Left ventricle myocardium inferior (tissue), 1 donor: ENCODE measurements around the gene TNS3. TPM values are rescaled to one million over a fixed set of nuclear protein-coding genes. Genes with fewer than 3 reads are reported as not detected.

Experiments used
- DNase-seq: peaks from one replicate; pipeline ENCODE4 v3.0.0-alpha.2; 2020
- H3K27ac ChIP-seq: fragments of 200-600 bp; replicated peaks from 2 replicates; pipeline ENCODE4 v1.8.0; 2021
- H3K27me3 ChIP-seq: fragments of 200-600 bp; 2 replicates; pipeline ENCODE4 v1.8.0; 2021; ENCODE audit warnings: low read depth
- H3K36me3 ChIP-seq: fragments of 200-600 bp; 2 replicates; pipeline ENCODE4 v1.8.0; 2021
- H3K4me1 ChIP-seq: fragments of 200-600 bp; 2 replicates; pipeline ENCODE4 v1.8.0; 2021
- H3K4me3 ChIP-seq: fragments of 200-600 bp; 2 replicates; pipeline ENCODE4 v1.8.0; 2021; ENCODE audit warnings: mild to moderate bottlenecking, moderate library complexity
- H3K9me3 ChIP-seq: fragments of 200-600 bp; replicated peaks from 2 replicates; pipeline ENCODE4 v1.8.0; 2021
- CTCF ChIP-seq: fragments of 200-600 bp; IDR thresholded peaks from 2 replicates; pipeline ENCODE4 v1.8.0; 2021; ENCODE audit warnings: antibody characterized with exemption, mild to moderate bottlenecking, borderline replicate concordance
- intact Hi-C: fragments of 100-400 bp; cut with micrococcal nuclease; formaldehyde crosslinking; loops from one replicate; pipeline ENCODE4 v1.11.0; 2022
- total RNA-seq: library from RNA; stranded (reverse); fragmentation: NEBNext Ultra II Directional; extraction: Animal tissue kit (Norgen Biotek cat#: 25700); gene quantifications from one replicate; pipeline ENCODE4 v1.2.1, GENCODE V29; 2021
- donor health status: DM: no; HTN: yes; CAD: no; lungs with severe emphysema.

The TNS3 gene
- total RNA-seq, 1 donor from 2014 or later = 40.6 TPM

GRCh38 chr7:47449810-47450590, 131.9 kb downstream of the TNS3 start:
- peak overlapping the region; percentile 87 for H3K27ac ChIP-seq
- H3K9me3 ChIP-seq = no peaks in the 10 kb centered on the region
- TF ChIP-seq CTCF = no peak
- H3K36me3 ChIP-seq = no peaks in the 10 kb centered on the region
- intact Hi-C loops = loop anchor here (10.0 kb wide), 1 partner anchor 345 kb away; no protein-coding TSS in a partner anchor
- H3K27me3 ChIP-seq = no peaks in the 10 kb centered on the region
- no peak for DNase-seq
- H3K4me1 ChIP-seq = peaks cover 80% of the 10 kb centered on the region
- no peak overlapping the region for H3K4me3 ChIP-seq

- Histone ChIP-seq H3K4me3 (no peak overlapping the region), H3K9me3 (no peaks in the 10 kb centered on the region), H3K36me3 (no peaks in the 10 kb centered on the region), H3K27ac (no peak overlapping the region), H3K27me3 (no peaks in the 10 kb centered on the region), H3K4me1 (peaks cover 79% of the 10 kb centered on the region)
- intact Hi-C loops = loop anchor here (10.0 kb wide), 1 partner anchor 346 kb away; no protein-coding TSS in a partner anchor
- DNase-seq = no peak
- TF ChIP-seq CTCF = no peak
Observed at GRCh38 chr7:47448971-47449370, 132.9 kb downstream of the TNS3 start.

- DNase-seq = no peak
- TF ChIP-seq CTCF = no peak
- Histone ChIP-seq H3K4me1 (peaks cover 72% of the 10 kb centered on the region), H3K27me3 (no peaks in the 10 kb centered on the region), H3K9me3 (no peaks in the 10 kb centered on the region), H3K36me3 (no peaks in the 10 kb centered on the region), H3K27ac (peak overlapping the region; percentile 30), H3K4me3 (no peak overlapping the region)
- intact Hi-C loops = loop anchor here (10.0 kb wide), 1 partner anchor 347 kb away; no protein-coding TSS in a partner anchor
Observed at GRCh38 chr7:47447621-47448349, 134.1 kb downstream of the TNS3 start.

- intact Hi-C loops = loop anchor here (10.0 kb wide), 1 partner anchor 348 kb away; no protein-coding TSS in a partner anchor
- no peaks in the 10 kb centered on the region for H3K36me3 ChIP-seq
- H3K9me3 ChIP-seq = no peaks in the 10 kb centered on the region
- no peaks in the 10 kb centered on the region for H3K27me3 ChIP-seq
- H3K4me3 ChIP-seq = no peak overlapping the region
- TF ChIP-seq CTCF = no peak
- H3K4me1 ChIP-seq = peaks cover 72% of the 10 kb centered on the region
- no peak for DNase-seq
- H3K27ac ChIP-seq = peak overlapping the region; percentile 30
Observed at GRCh38 chr7:47446871-47447466, 134.9 kb downstream of the TNS3 start.

GRCh38 chr7:47444376-47445098, 137.4 kb downstream of the TNS3 start:
- Histone ChIP-seq H3K9me3 (no peaks in the 10 kb centered on the region), H3K36me3 (peaks cover 2% of the 10 kb centered on the region), H3K4me1 (peaks cover 59% of the 10 kb centered on the region), H3K4me3 (no peak overlapping the region), H3K27me3 (no peaks in the 10 kb centered on the region), H3K27ac (peak overlapping the region; percentile 21)
- TF ChIP-seq CTCF = peak; percentile 61
- DNase-seq = no peak
- intact Hi-C loops = loop anchor here (10.0 kb wide), 1 partner anchor 350 kb away; no protein-coding TSS in a partner anchor
